Left kidney (tissue), 2 donors: ENCODE results near the gene SEMA4C. TPM values are rescaled to one million over a fixed set of nuclear protein-coding genes. Genes with fewer than 3 reads are reported as not detected.
"Not testable (repeated sequence)": the region's sequence is repeated elsewhere in the genome, so short reads cannot be mapped to it uniquely, and the experiment has no call there.

Source experiments
- DNase-seq: peaks from one replicate; pipeline ENCODE4 v3.0.0-alpha.2; 2013
- polyA plus RNA-seq: library from polyadenylated mRNA; unstranded; fragments of 120-200 nt; gene quantifications from one replicate; pipeline ENCODE4 v1.2.1, GENCODE V29; 2013; ENCODE audit not compliant: insufficient read length

The SEMA4C gene
- polyA plus RNA-seq, 1 donor: 38.1 TPM

DNA sequence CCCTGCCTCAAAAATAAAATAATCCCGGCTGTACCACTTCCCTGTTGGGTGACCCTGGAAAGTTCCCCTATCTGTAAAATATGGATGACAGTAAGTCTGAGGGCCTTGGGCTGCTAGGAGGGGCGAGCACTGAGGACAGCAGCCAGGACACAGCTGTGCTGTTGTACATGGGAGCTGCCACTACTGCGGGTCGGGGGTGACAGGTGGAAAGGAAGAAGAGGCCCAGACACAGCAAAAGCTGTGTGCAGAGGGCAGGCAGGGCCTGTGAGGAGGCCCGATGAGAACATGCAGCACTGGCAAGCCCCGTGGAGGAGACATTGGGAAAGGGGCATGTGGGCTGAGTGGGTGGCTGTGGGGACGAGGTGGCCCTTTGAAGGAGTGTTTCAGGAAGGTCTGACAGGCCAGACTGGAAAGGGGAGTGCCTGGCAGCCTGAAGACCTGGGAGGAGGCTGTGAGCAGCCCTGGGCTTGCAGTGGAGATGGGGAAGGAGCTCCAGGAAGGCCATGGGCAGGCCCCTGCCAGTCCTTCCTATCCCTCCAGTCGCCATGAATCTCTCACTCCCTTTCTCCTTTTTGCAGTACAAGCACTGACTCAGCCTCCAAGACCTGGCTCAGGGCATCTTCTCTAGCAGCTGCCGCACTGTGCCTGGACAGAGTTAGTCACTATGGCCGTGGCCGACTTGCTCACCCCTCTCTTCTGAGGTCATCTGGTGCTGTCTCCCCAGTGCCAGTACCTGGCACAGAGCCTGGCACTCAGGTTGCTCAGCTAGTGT is 28.9 kb upstream of the SEMA4C start:
- no peak for DNase-seq

- DNase-seq: no peak
Measured at GRCh38 chr2:96898135-96898505, 28.2 kb upstream of the SEMA4C start.

GRCh38 chr2:96897491-96898134 is 27.7 kb upstream of the SEMA4C start:
- DNase-seq: no peak

- no peak for DNase-seq
Measured at GRCh38 chr2:96895746-96896651, 26.1 kb upstream of the SEMA4C start.

DNA sequence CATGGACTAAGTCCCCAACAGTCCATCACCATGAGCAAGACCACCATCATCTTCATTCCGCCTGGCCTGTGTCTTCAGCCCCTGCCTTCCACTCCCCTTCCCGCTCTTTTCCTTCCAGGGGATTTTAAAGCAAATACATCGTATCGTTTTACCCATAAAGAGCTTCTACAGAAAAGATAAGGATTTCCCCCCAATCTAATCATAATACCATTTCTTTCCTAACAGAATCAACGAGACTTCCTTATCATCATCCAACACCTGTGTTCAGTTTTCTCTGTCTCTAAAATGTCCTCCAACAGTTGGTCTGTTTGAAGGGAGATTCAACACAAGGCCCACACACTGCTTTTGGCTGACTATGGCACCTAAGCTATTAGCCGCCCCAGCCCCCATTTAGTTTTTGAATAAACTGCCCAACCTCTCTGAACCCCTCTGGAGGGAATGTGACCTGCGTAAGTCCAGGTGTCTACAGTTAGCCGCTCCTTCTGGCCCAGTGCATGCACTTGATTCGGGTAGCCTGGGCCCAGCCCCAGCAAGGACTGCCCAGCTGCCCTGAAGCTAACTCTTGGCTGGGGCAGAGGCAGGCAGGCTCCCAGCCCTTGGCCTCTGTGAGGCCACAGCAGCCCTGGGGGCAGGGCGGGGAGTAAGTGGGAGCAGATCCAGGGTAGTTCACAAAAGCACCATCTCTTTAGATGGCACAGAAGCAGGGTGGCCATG is 25.3 kb upstream of the SEMA4C start:
- DNase-seq: no peak

- no peak for DNase-seq
Measured at GRCh38 chr2:96894151-96894531, 24.3 kb upstream of the SEMA4C start.

- no peak for DNase-seq
Measured at GRCh38 chr2:96893289-96894150, 23.6 kb upstream of the SEMA4C start.

GRCh38 chr2:96891591-96892333 is 21.9 kb upstream of the SEMA4C start:
- DNase-seq: no peak

DNA sequence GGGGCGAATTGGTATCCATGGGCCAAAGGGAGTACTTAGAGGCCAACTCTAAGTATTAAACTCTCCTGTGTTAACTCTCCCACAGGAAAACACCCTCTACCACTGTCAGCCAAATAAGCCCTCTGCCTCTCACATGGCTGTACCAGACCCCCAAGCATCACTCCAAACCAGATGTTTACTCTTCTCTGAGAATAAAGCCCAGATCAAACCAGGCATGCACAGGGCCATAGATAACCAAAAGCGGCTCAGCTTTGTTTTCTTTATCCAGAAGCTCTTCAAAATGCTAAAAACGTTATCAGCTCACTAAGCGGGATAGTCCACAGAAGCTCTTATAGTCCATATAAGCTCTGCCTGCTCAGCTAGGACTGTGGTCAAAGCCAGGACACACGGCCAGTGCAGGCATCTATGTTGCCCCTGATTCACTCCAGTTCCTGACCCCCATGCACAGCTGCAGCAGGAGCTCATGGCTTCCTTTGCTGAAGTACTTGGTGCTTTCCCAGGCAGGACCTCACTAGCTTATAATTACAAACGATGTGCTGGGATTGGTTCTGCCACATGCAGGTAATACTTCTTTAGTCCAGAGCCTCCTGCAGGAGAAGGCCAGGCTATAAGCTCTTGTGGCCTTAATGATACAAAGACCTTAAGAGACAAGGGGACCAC is 21.0 kb upstream of the SEMA4C start:
- no peak for DNase-seq

DNA sequence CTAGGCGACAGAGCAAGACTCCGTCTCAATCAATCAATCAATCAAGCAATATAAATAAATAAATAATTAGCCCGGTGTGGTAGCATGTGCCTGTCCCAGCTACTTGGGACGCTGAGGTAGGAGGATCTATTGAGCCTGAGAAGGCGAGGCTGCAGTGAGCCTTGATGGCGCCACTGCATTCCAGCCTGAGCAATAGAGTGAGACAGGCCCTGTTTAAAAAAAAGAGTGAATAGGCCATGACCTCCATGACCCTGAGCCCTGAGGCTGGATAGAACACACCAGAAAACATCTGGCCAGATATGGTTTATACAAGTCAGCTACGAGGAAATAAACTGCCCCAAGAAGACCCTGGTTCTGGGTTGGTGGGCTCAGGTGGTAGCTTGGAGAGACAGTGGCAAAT is 20.4 kb upstream of the SEMA4C start:
- DNase-seq: no peak

GRCh38 chr2:96889502-96889901 is 19.6 kb upstream of the SEMA4C start:
- not testable (repeated sequence) for DNase-seq

DNA sequence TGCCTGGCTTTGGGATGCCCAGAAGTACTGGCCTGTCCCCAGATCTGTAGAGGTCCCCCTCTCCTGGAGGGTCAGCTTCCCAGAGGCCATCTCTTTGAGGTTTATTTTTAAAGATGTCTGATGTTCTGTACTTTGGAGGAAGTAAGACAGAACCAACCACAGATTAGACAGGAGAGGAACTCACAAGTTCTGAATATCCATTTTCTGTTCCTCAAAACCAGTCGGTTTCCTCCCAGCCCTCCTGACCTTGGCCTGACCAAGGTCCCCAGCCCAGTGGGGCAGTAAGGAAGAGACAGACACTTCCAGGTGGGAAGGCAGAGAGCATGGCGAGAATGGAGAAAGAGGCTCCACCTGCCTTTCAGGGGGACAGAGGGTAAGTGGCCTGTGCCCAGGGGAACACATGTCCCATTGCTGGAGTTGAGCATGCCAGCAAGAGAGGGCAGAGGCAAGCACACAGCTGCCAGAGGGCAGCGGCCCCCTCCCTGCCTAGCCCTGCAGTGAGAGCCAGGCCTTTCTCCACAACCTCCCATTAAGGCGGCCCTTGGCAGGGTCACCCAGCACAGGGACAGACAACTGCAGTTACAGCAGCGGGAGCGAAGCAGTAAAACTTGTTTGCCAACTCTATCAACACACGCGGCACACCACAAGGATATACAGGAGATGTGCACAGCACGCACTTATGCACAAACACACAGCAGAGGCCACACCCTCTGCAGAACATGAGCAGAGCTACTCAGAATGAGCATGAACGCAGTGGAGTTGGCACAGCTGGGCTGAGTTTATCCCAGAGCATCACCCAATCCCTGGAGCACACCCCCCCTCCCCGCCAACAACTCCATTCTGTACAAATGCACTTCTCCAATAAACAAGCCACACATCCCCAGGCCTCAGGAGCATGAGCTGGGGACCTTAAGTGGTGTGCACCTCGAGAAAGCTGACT is 18.5 kb upstream of the SEMA4C start:
- DNase-seq: no peak

- no peak for DNase-seq
Measured at GRCh38 chr2:96887493-96888012, 17.7 kb upstream of the SEMA4C start.

- no peak for DNase-seq
Measured at GRCh38 chr2:96885432-96886347, 15.8 kb upstream of the SEMA4C start.

GRCh38 chr2:96884299-96885094 is 14.6 kb upstream of the SEMA4C start:
- no peak for DNase-seq

- no peak for DNase-seq
Measured at GRCh38 chr2:96883306-96883705, 13.4 kb upstream of the SEMA4C start.
